IPS-18c (cell line): Measurements from ENCODE around the gene PARP15.

ENCODE experiments used
- H3K4me3 ChIP-seq: 2 replicates; pipeline ENCODE4 v1.7.0; 2013; ENCODE audit warnings: low read depth, mild to moderate bottlenecking, low read length, moderate library complexity; ENCODE audit not compliant: insufficient read depth
- H3K9me3 ChIP-seq: one replicate; pipeline ENCODE4 v1.6.1; 2013; ENCODE audit warnings: mild to moderate bottlenecking, low read length, moderate library complexity; ENCODE audit not compliant: control insufficient read depth, insufficient read depth

Gene PARP15

GRCh38 chr3:122598556-122598955 lies 21.1 kb downstream of the PARP15 start:
- Histone ChIP-seq H3K4me3 (no peak overlapping the region), H3K9me3 (no peaks in the 10 kb centered on the region)

GRCh38 chr3:122602011-122602710 lies 24.7 kb downstream of the PARP15 start:
- Histone ChIP-seq H3K4me3 (no peak overlapping the region), H3K9me3 (no peaks in the 10 kb centered on the region)

- H3K9me3 ChIP-seq, result no peaks in the 10 kb centered on the region
- H3K4me3 ChIP-seq, result no peak overlapping the region
These were observed 25.6 kb downstream of the PARP15 start for GRCh38 chr3:122603056-122603455.

GRCh38 chr3:122606330-122606729 lies 28.9 kb downstream of the PARP15 start:
- no peaks in the 10 kb centered on the region for H3K9me3 ChIP-seq

GRCh38 chr3:122608916-122609315 lies 31.5 kb downstream of the PARP15 start:
- Histone ChIP-seq H3K4me3 (no peak overlapping the region), H3K9me3 (no peaks in the 10 kb centered on the region)

More at GRCh38 chr3:122606330-122606729, 28.9 kb downstream of the PARP15 start:
- no peak overlapping the region for H3K4me3 ChIP-seq

- H3K9me3 ChIP-seq, result no peaks in the 10 kb centered on the region
- no peak overlapping the region for H3K4me3 ChIP-seq
These were observed 32.5 kb downstream of the PARP15 start for GRCh38 chr3:122609798-122610559.

- H3K9me3 ChIP-seq, result no peaks in the 10 kb centered on the region
- H3K4me3 ChIP-seq, result no peak overlapping the region
These were observed 35.2 kb downstream of the PARP15 start for GRCh38 chr3:122612696-122613095.

GRCh38 chr3:122615303-122615702 lies 37.9 kb downstream of the PARP15 start:
- Histone ChIP-seq H3K4me3 (no peak overlapping the region), H3K9me3 (peaks cover 3% of the 10 kb centered on the region)

GRCh38 chr3:122618614-122619013 lies 41.2 kb downstream of the PARP15 start:
- Histone ChIP-seq H3K4me3 (no peak overlapping the region), H3K9me3 (peaks cover 3% of the 10 kb centered on the region)

- H3K4me3 ChIP-seq, result no peak overlapping the region
- H3K9me3 ChIP-seq, result peaks cover 3% of the 10 kb centered on the region
These were observed 41.6 kb downstream of the PARP15 start for GRCh38 chr3:122619040-122619439.

GRCh38 chr3:122620399-122620798 lies 42.9 kb downstream of the PARP15 start:
- Histone ChIP-seq H3K4me3 (no peak overlapping the region), H3K9me3 (peaks cover 3% of the 10 kb centered on the region)

GRCh38 chr3:122621112-122621511 lies 43.7 kb downstream of the PARP15 start:
- Histone ChIP-seq H3K9me3 (peaks cover 3% of the 10 kb centered on the region), H3K4me3 (no peak overlapping the region)

GRCh38 chr3:122623031-122623829 lies 45.8 kb downstream of the PARP15 start:
- Histone ChIP-seq H3K4me3 (no peak overlapping the region), H3K9me3 (peaks cover 3% of the 10 kb centered on the region)

- no peak overlapping the region for H3K4me3 ChIP-seq
These were observed 49.2 kb downstream of the PARP15 start for GRCh38 chr3:122626515-122627180.

GRCh38 chr3:122627301-122627700 lies 49.9 kb downstream of the PARP15 start:
- H3K4me3 ChIP-seq, result no peak overlapping the region
- no peaks in the 10 kb centered on the region for H3K9me3 ChIP-seq

More at GRCh38 chr3:122626515-122627180, 49.2 kb downstream of the PARP15 start:
- no peaks in the 10 kb centered on the region for H3K9me3 ChIP-seq

- no peak overlapping the region for H3K4me3 ChIP-seq
- no peaks in the 10 kb centered on the region for H3K9me3 ChIP-seq
These were observed 51.1 kb downstream of the PARP15 start for GRCh38 chr3:122628567-122628966.

- no peaks in the 10 kb centered on the region for H3K9me3 ChIP-seq
- H3K4me3 ChIP-seq, result no peak overlapping the region
These were observed 52.3 kb downstream of the PARP15 start for GRCh38 chr3:122629763-122630162.
